GDM1 (cell line): ENCODE results near the gene DIPK1C.

Experiments used
- DNase-seq: peaks from one replicate; lab custom pipeline; 2025; lab: John Stamatoyannopoulos, UW

DIPK1C gene

GRCh38 chr18:74482697-74483096 is 25.6 kb upstream of the DIPK1C start:
- no peak for DNase-seq

- no peak for DNase-seq
Observed at GRCh38 chr18:74480149-74480651, 23.1 kb upstream of the DIPK1C start.

GRCh38 chr18:74479486-74480148 is 22.5 kb upstream of the DIPK1C start:
- no peak for DNase-seq

DNA sequence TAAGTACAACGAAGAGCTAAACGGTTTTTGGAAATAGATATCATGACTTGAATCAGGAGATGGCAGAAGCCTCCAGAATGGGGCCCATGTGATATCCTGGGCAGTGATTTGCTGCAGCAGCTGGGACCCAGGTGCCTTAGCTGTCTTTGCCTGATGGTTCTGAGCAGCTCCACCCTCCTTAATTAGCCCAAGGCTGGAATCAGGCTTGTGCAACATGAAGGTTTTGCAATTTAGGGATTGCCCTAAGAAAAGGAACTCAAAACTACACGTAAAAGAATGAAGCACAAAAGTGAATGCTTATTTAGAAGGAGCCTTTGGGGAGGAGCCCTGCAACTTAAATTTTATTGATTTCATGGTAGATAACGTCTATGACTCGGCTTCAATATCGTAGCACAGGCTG is 21.8 kb upstream of the DIPK1C start:
- DNase-seq = no peak

GRCh38 chr18:74478316-74478715 is 21.2 kb upstream of the DIPK1C start:
- DNase-seq = no peak

DNA sequence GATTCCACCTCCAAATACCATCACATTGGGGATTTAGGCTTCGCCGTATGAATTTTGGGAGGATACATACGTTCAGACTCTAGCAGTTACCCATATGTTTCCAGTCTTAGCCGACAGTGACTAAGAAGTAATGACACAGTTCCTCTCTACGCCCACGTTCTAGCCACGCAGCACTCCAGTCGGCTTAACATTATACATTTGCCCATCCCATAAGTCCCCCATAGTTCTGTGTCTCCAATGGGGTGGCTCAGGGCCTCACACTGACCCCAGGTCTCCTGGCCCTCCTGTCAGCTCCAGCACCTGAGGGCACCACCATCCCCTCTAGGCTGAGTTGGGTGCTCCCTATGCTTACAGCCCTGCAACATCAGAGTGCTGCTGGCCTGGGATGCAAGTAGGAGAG is 20.7 kb upstream of the DIPK1C start:
- no peak for DNase-seq

DNA sequence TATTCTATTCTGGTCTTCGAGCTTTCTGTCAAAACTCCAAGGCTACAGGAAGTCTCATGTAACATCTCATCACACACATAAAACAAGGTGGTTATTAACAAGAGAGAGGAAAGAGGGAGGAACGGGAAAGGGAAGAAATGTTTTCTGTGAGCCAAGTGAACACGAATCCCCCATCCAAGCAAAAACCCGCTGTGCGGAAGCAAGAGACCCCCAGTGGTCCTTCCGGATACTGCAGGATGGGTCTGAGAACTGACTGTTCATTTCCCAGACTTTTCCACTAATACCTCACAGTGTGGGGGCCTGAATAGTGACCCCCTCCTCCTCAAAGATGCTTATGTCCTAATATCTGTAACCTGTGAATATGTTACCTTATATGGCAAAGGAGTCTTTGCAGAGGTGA is 19.0 kb upstream of the DIPK1C start:
- DNase-seq = no peak

DNA sequence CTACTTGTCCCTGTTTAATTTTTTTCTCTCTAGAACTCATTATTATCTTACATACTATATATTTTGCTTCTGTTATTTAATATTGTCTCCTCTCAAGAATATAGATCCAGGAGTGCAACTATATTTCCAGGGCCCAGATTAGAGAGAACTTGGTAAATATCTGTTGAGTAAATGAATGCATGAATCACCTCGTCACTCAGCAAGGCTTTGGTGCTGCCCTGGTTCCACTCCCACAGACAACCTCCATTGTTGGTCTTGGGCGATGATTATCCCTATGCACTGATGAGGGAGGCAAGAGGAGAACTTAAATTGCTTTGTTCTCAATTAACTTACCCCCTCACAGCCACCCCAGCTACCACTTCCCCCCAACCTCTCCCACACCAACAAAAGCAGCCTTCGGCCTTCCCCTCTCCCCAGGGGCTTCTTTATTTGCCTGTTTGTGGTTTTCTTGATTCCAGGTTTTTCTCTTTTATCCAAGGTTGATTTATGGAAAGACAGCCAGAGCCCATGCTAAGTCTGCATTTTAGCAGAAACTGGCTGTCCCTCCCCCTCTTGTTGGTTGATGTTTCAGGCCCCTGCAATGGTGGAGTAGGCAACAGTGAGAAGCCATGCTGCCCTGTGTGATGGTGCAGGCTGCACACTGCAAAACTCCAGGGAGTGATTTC is 17.0 kb upstream of the DIPK1C start:
- DNase-seq = no peak

GRCh38 chr18:74472312-74472711 is 15.2 kb upstream of the DIPK1C start:
- no peak for DNase-seq

DNA sequence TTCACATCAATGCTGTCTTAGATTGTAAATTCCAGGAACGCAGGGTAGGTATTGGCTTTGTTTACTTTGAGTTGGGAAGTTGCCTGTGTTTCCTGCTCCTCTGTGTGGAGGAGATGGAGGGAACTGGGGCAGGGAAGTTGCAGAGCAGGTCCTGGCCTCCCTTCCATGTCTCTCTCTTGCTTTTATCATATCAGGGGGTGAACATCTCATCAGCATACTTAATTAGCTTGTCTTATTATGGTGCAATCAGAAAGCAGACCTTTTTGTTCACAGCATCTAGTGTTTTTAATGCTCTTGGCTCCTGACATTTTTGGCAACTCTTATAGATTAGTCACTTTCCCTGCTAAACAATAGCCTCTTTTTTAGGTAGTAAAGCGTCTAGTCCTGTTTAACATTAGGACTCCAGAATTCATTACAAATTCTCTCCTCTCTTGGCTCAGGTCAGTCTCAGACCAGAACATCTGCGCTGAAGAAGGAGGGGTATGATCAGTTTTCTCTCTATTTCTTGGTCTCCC is 11.5 kb upstream of the DIPK1C start:
- no peak for DNase-seq

DNA sequence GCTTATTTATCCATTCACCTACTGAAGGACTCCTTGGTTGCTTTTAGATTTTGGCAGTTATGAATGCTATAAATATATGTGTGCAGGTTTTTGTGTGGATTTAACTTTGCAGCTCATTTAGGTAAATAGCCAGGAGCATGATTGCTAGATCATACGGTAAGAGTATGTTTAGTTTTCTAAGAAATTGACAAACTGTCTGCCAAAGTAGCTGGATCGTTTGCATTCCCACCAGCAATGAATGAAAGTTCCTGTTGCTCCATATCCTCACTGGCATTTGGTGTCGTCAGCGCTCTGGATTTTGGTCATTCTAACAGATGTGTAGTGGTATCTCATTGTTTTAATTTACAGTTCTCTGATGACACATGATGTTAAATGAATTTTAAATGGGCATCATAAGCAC is 8.7 kb upstream of the DIPK1C start:
- no peak for DNase-seq

GRCh38 chr18:74463983-74464382 is 6.9 kb upstream of the DIPK1C start:
- no peak for DNase-seq

- no peak for DNase-seq
Observed at GRCh38 chr18:74463254-74463653, 6.1 kb upstream of the DIPK1C start.

DNA sequence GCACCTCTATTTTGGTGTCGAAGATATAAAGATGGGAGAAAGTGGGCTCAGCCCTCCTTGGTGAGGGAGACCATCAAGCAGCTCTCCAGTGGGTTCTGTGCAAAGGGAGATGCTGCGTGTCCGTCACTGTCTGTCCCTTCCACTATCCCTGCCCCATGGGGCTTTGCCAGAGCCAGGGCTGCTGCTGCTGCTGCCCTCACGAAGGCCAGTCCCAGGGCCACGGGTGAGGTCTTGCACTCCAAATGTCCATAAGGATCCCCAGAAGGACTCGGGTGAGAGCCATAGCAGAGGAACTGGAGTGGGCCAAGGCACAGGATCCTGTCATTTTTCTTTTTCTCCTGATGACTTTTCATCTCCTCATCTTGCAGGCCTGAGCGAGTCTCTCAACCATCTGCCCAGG is 3.7 kb upstream of the DIPK1C start:
- DNase-seq = no peak

DNA sequence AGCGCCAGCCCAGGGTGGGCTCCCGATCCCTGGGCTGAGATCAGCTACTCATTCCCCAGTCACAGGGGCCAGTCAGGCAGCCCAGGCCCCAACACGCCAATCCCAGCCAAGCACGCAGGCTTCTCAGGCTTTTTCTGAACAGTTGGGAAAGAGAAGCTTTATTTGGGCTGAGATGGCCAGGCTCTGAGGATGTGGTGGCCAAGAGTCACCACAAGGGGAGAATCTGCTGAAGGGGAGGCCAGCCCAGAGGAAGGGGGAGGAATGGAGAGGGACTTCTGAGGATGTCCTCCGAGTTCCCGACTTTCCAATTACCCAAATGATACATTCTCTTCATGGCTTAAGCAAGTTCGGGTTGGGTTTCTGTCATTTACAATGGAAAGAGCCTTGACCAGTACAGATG is 2.8 kb upstream of the DIPK1C start:
- DNase-seq = no peak

DNA sequence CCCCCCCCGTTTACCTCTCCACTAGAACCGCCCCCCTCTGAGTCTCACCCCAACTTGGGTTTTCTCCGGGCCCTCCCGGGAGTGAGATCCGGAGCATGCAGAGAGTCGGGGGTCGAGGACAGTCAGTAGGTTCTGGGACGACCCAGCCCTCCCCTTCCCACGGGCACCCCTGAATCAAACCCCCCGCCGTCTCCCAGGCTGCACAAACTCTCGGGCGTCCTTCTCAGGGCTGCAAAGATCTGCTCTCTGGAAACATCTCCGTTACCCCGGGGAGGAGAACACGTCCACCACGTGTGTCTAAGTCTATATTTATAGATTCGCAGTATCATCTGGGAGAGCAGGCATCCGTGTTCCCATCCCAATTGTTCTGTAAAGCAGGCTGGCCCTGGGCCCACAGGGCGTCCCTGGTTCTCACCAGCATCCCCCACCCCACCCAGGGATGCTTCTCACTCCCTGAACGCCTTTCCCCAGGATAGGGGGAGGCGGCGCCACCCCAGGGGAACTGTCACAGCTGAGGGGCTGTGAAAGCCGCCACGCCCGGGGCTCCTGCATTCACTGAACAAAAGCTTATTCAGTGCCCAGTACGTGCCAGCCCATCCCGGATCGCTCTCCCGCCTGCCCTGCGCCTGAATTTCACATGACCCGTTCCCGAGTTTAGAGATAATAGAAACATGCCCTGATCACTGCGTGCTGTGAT is 765 bp upstream of the DIPK1C start:
- no peak for DNase-seq

DNA sequence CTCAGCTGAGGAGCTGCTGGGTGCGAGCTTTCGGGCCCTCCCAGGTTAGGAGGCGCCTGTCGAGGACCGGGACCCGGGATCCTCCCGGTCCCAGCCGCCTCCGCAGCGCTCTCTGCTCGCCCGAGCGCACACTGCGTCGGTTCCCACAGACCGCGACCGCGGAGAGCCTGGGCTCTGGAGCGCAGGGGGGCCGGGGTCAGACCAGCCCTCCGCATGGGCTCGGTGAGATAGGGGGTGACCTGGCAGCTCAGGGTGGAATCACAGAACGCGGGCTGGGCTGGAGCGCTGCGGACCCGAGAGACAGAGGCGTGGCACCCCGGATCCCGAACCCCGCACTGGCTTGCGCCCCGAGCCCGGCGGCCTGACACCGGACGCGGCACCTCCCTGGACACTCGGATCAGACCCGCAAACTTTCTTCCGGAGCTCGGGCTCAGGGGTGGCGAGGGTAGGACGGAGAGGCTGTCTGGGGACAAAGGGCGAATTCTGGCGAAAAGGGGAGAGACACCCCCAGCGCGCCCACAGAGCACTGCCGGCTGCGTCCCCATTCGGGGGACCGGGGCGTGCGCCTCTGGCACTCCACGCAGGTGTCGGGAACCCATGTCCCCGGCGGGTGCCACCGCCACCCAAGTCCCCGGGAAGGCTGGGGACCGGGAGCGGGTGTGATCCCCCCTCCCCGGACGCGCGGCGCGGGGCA is 612 bp downstream of the DIPK1C start:
- DNase-seq = no peak

DNA sequence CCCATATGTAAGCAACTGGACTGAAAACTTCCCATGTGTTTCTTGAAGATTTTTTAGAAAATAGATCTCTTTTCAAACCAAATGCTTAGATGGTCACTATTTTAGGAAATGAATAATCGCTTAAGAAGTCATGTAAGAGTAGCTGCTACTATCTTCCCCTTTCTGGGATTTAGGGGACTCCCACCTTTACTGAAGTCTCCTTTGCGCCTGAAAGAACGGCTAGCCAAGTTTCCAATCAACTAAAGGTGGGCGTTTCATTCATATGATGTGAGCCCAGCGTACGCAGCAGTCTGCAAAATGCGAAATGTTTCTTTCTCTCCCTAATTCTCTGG is 1.1 kb downstream of the DIPK1C start:
- DNase-seq = no peak

GRCh38 chr18:74455386-74455785 is 1.7 kb downstream of the DIPK1C start:
- no peak for DNase-seq

- no peak for DNase-seq
Observed at GRCh38 chr18:74454279-74454751, 2.8 kb downstream of the DIPK1C start.

DNA sequence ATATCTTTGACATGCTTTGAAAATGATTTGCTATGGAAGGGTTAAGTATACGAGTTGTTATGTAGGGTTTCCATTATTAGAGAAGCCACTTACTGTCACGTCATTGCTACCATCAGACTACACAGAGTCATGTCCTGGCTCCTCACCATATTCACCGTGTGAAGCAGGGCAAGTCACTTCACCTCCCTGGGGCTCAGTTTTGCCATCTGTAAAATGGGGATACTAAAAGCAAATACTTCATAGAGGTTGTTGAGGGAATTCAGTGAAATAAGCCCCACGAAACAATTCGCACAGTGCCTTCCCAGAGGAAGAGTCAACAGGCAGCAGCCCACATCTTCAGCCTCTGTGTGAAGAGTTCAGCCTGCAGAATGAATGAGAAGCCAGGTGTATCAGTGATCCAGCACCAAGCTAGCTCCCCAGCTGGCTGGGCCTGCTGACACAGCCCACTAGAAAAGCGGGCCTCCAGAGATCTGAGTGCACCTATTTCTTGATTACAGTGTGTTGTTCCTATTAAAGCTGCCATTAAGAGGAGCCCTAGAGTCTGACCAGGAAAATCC is 3.4 kb downstream of the DIPK1C start:
- no peak for DNase-seq

GRCh38 chr18:74453016-74453566 is 4.0 kb downstream of the DIPK1C start:
- DNase-seq = no peak
